Spleen (tissue), 11 donors: Measurements from ENCODE around the gene NSG2. TPM values are rescaled to one million over a fixed set of nuclear protein-coding genes. Genes with fewer than 3 reads are reported as not detected.
"Not testable (repeated sequence)": the region's sequence is repeated elsewhere in the genome, so short reads cannot be mapped to it uniquely, and the experiment has no call there.

Source experiments
- DNase-seq: peaks from one replicate; pipeline ENCODE4 v3.0.0-alpha.2; 2020
- H3K27ac ChIP-seq, 8 donors: fragments of 200-600 bp; sonication (generic) in 7 of 8; 1 replicate in 4 of 8; 2 replicates in 4 of 8; pipeline versions ENCODE4 v1.5.0 to v1.8.0; 2016 to 2021; ENCODE audit warnings: inconsistent platforms in 4 of 8, mild to moderate bottlenecking in 4 of 8, moderate library complexity in 1 of 8
- H3K27me3 ChIP-seq, 7 donors: fragments of 200-600 bp; sonication (generic) in 6 of 7; replicated peaks in 1 of 7; 1 replicate in 4 of 7; 2 replicates in 3 of 7; pipeline versions ENCODE4 v1.5.0 to v1.8.0; 2016 to 2021; ENCODE audit warnings: inconsistent platforms in 3 of 7, mild to moderate bottlenecking in 1 of 7
- H3K36me3 ChIP-seq, 6 donors: fragments of 200-600 bp; sonication (generic) in 5 of 6; 1 replicate in 4 of 6; 2 replicates in 2 of 6; pipeline versions ENCODE4 v1.5.0 to v1.8.0; 2016 to 2021; ENCODE audit warnings: inconsistent platforms in 2 of 6
- H3K4me1 ChIP-seq, 6 donors: fragments of 200-600 bp; sonication (generic) in 5 of 6; 1 replicate in 3 of 6; 2 replicates in 3 of 6; pipeline versions ENCODE4 v1.5.0 to v1.8.0; 2016 to 2021; ENCODE audit warnings: inconsistent platforms in 3 of 6
- H3K4me3 ChIP-seq, 8 donors: fragments of 200-600 bp; sonication (generic) in 7 of 8; 1 replicate in 4 of 8; 2 replicates in 4 of 8; pipeline versions ENCODE4 v1.5.0 to v1.8.0; 2016 to 2021; ENCODE audit warnings: inconsistent platforms in 4 of 8, mild to moderate bottlenecking in 4 of 8, moderate library complexity in 2 of 8
- H3K9me3 ChIP-seq, 8 donors: fragments of 200-600 bp; sonication (generic) in 7 of 8; 1 replicate in 4 of 8; 2 replicates in 4 of 8; pipeline versions ENCODE4 v1.5.0 to v1.8.0; 2016 to 2021; ENCODE audit warnings: inconsistent platforms in 4 of 8
- POLR2A ChIP-seq, 3 donors: fragments of 450-650 bp; IDR thresholded peaks; one replicate each; pipeline ENCODE4 v1.5.1; 2017; ENCODE audit warnings: antibody characterized with exemption in 3 of 3, mild to moderate bottlenecking in 1 of 3
- POLR2AphosphoS5 ChIP-seq, 3 donors: sonication (generic); formaldehyde crosslinking; IDR thresholded peaks; one replicate each; pipeline ENCODE4 v1.5.1; 2017; ENCODE audit warnings: antibody characterized with exemption in 3 of 3
- WGBS, 5 donors: extraction: QIAGEN DNeasy Blood & Tissue Kit in 3 of 5; methylation state at CpG; one replicate each; pipeline versions ENCODE4 v1.1.5 to v1.1.7; 2013 to 2018; 5-methylcytosine and 5-hydroxymethylcytosine counted together
- intact Hi-C: fragments of 100-400 bp; cut with DNase I; formaldehyde crosslinking; loops from one replicate; pipeline ENCODE4 v1.15.0; 2023; ENCODE audit warnings: low total_unique reads
- polyA plus RNA-seq, 3 donors: library from polyadenylated mRNA; stranded (reverse); fragments of 200-250 nt; gene quantifications; one replicate each; pipeline ENCODE4 v1.2.1, GENCODE V29; 2013
- total RNA-seq, 7 donors: library from RNA; depleted of rRNA in 3 of 7; stranded (reverse); fragments of >200 nt in 3 of 7; fragmentation: NEBNext Ultra II Directional in 4 of 7; extraction: Animal tissue kit (Norgen Biotek cat#: 25700) in 4 of 7; gene quantifications; one replicate each; pipeline versions ENCODE4 v1.1.0 to v1.2.1, GENCODE V29; 2016 to 2021
- TF ChIP-seq, protein P1 (sequence below), 11 experiments: fragments of 200-600 bp in 7 of 11; fragments of 450-650 bp in 4 of 11; sonication (generic) in 4 of 11; IDR thresholded peaks in 8 of 11; conservative IDR thresholded peaks in 3 of 11; 1 replicate in 7 of 11; 2 replicates in 4 of 11; pipeline versions ENCODE4 v1.4.0 to v1.8.0; 2016 to 2021; ENCODE audit warnings: antibody characterized with exemption in 11 of 11, inconsistent platforms in 4 of 11, mild to moderate bottlenecking in 1 of 11
- donor health status: healthy with polysubstance abuse.
- donor health status: DM: no; HTN: no; CAD: no; lungs with moderate emphysema.
- donor health status: DM: no; HTN: no; CAD: no.
- donor health status: Bipolar disorder and iron deficiency.
- donor health status: healthy.
- donor health status: DM: no; HTN: no; CAD: no.
- donor health status: DM: yes; HTN: yes; CAD: no.

NSG2 gene
- total and polyA plus RNA-seq, 10 donors = 0.41 to 0.60 TPM; not detected in 8

DNA sequence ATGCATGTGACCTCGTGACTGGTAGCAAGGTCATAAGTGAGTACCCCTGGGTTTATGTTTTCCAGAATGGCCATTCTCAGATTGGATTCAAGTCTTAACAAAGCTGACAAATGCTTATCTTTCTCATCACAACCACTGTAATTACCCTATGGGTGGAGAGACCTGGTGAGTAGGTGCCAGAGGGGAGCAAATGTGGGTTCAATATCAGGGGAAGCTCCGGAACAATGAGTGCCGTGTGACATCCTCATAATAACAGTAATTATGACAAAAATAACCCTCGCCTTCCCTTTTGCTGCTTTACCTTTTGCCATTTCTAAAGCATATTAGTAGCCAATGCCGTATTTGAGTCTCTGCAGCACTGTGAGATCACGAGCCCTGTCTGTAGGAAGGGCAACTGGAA, 95.9 kb downstream of the NSG2 start:
- intact Hi-C loops = no loop called here
- 72 to 83% (median 76%) methylated on average over 6 of the region's 6 CpGs for WGBS, 5 donors
- no peak for TF ChIP-seq POLR2AphosphoS5 (IDR thresholded peaks at IDR 0.05)
- TF ChIP-seq, protein P1, sequence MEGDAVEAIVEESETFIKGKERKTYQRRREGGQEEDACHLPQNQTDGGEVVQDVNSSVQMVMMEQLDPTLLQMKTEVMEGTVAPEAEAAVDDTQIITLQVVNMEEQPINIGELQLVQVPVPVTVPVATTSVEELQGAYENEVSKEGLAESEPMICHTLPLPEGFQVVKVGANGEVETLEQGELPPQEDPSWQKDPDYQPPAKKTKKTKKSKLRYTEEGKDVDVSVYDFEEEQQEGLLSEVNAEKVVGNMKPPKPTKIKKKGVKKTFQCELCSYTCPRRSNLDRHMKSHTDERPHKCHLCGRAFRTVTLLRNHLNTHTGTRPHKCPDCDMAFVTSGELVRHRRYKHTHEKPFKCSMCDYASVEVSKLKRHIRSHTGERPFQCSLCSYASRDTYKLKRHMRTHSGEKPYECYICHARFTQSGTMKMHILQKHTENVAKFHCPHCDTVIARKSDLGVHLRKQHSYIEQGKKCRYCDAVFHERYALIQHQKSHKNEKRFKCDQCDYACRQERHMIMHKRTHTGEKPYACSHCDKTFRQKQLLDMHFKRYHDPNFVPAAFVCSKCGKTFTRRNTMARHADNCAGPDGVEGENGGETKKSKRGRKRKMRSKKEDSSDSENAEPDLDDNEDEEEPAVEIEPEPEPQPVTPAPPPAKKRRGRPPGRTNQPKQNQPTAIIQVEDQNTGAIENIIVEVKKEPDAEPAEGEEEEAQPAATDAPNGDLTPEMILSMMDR (IDR thresholded peaks at IDR 0.05 in 8 of 11, conservative IDR thresholded peaks at IDR 0.05 in 3 of 11) = no peak
- no peak for TF ChIP-seq POLR2A (IDR thresholded peaks at IDR 0.05)
- Histone ChIP-seq H3K36me3 (no peaks in the 10 kb centered on the region), H3K9me3 (peaks cover 0 to 6% (median 0%) of the 10 kb centered on the region in 8 donors), H3K27ac (no peak overlapping the region), H3K27me3 (peaks cover 0 to 23% (median 0%) of the 10 kb centered on the region in 7 donors), H3K4me1 (no peaks in the 10 kb centered on the region), H3K4me3 (no peak overlapping the region)
- no peak for DNase-seq

DNA sequence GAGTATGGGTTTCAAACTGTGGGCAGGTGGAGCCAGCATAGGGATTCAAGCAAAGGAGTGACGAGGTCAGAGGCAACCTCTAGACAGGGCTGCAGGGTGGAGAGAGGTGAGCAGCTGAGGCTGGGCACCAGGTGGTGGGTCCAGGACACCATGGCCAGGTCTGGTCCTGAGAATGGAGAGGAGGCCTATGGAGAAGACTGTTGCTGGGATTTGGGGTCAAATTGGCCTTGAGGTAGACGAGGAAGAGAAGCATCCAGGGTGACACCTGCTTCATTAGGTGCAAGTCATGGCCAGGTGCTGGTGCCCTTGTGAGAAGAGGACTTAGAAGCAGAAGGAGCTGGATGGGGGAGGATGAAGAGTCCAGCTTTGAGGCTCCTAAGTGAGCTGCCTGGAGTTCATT, 99.6 kb downstream of the NSG2 start:
- WGBS, 5 donors = 52 to 85% (median 54%) methylated on average over 2 of the region's 2 CpGs
- Histone ChIP-seq H3K4me1 (no peaks in the 10 kb centered on the region), H3K27ac (no peak overlapping the region), H3K4me3 (no peak overlapping the region), H3K36me3 (no peaks in the 10 kb centered on the region), H3K27me3 (peaks cover 0 to 47% (median 0%) of the 10 kb centered on the region in 7 donors), H3K9me3 (no peaks in the 10 kb centered on the region)
- intact Hi-C loops = no loop called here
- no peak for DNase-seq
- TF ChIP-seq, protein P1 (IDR thresholded peaks at IDR 0.05 in 8 of 11, conservative IDR thresholded peaks at IDR 0.05 in 3 of 11) = no peak
- TF ChIP-seq POLR2A (IDR thresholded peaks at IDR 0.05) (no peak), POLR2AphosphoS5 (IDR thresholded peaks at IDR 0.05) (no peak)

GRCh38 chr5:174145821-174146220, 100.3 kb downstream of the NSG2 start:
- intact Hi-C loops = no loop called here
- 59 to 67% (median 64%) methylated on average over 5 of the region's 5 CpGs for WGBS, 5 donors

GRCh38 chr5:174146556-174146955, 101.0 kb downstream of the NSG2 start:
- intact Hi-C loops = no loop called here

More at GRCh38 chr5:174145821-174146220, 100.3 kb downstream of the NSG2 start:
- no peaks in the 10 kb centered on the region for H3K4me1 ChIP-seq
- no peaks in the 10 kb centered on the region for H3K9me3 ChIP-seq
- no peak for DNase-seq
- TF ChIP-seq POLR2A (IDR thresholded peaks at IDR 0.05) = no peak
- TF ChIP-seq, protein P1 (IDR thresholded peaks at IDR 0.05 in 8 of 11, conservative IDR thresholded peaks at IDR 0.05 in 3 of 11) = no peak
- no peak for TF ChIP-seq POLR2AphosphoS5 (IDR thresholded peaks at IDR 0.05)
- no peaks in the 10 kb centered on the region for H3K36me3 ChIP-seq
- peaks cover 0 to 47% (median 0%) of the 10 kb centered on the region in 7 donors for H3K27me3 ChIP-seq
- H3K27ac ChIP-seq = no peak overlapping the region
- no peak overlapping the region for H3K4me3 ChIP-seq

DNA sequence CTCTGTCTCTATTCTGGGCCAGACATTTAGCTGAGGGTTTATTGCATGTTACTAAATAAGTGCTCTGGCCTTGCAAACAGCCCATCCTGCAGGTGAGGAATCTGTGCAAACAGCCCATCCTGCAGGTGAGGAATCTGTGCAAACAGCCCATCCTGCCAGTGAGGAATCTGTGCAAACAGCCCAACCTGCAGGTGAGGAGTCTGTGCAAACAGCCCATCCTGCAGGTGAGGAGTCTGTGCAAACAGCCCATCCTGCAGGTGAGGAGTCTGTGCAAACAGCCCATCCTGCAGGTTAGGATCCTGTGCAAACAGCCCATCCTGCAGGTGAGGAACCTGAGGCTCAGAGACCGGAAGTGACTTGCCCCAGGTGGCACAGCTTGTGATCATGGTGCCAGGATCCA, 101.5 kb downstream of the NSG2 start:
- H3K4me1 ChIP-seq, H3K36me3 ChIP-seq, H3K9me3 ChIP-seq, H3K27ac ChIP-seq, DNase-seq, H3K4me3 ChIP-seq, intact Hi-C loops: not testable (repeated sequence)
- WGBS, 5 donors = 57 to 80% (median 67%) methylated on average over 1 of the region's 1 CpG
- H3K27me3 ChIP-seq = peaks cover 0 to 40% (median 0%) of the 10 kb centered on the region in 7 donors

More at GRCh38 chr5:174146556-174146955, 101.0 kb downstream of the NSG2 start:
- H3K27ac ChIP-seq = no peak overlapping the region
- H3K4me1 ChIP-seq = no peaks in the 10 kb centered on the region
- no peak for DNase-seq
- TF ChIP-seq, protein P1 (IDR thresholded peaks at IDR 0.05 in 8 of 11, conservative IDR thresholded peaks at IDR 0.05 in 3 of 11) = no peak
- TF ChIP-seq POLR2AphosphoS5 (IDR thresholded peaks at IDR 0.05) (no peak), POLR2A (IDR thresholded peaks at IDR 0.05) (no peak)
- 57 to 82% (median 67%) methylated on average over 6 of the region's 6 CpGs for WGBS, 5 donors
- no peaks in the 10 kb centered on the region for H3K9me3 ChIP-seq
- H3K27me3 ChIP-seq = peaks cover 0 to 44% (median 0%) of the 10 kb centered on the region in 7 donors
- H3K36me3 ChIP-seq = no peaks in the 10 kb centered on the region
- no peak overlapping the region for H3K4me3 ChIP-seq
